GM12874 (cell line): ENCODE measurements around the gene CAMTA1.

Source experiments
- CTCF ChIP-seq: IDR thresholded peaks from 2 replicates; pipeline ENCODE4 v1.5.1; 2011; ENCODE audit warnings: low read depth, mild to moderate bottlenecking, control low read depth, low read length, moderate library complexity; ENCODE audit not compliant: insufficient read depth

The CAMTA1 gene

DNA sequence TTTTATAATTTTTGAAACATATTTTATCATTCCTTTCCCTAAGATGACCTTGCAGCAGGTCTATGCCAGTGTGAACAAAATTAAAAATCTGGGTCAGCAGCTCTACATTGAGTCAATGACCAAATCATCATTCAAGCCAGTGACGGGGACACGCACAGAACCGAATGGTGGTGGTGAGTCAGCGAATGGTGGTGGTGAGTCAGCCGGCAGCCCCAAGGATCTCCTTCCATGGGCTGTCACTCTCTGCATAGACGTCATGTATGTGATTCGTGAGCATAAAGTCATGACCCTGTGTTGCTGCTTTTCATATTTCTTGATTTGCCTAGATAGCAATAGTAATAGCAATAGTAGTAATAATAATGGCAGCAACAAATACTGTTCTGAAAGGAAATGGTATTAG lies 1025.1 kb downstream of the CAMTA1 start:
- TF ChIP-seq CTCF = no peak

DNA sequence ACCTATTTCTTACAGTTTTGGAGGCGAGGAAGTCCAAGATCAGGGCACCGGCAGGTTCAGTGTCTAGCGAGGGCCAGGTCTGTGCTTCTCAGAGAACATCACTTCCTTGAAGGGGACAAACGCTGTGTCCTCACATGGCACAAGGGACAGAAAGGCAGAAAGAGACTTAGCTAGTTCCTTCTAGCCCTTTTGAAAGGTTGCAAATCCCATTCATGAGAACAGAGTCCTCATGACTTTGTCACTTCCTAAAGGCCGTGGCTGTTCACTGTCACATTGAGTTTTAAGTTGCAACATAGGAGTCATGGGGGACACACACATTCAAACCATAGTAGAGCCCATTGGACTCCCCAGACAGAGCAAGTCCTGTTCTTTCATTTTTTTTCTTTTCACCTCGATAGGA lies 1026.2 kb downstream of the CAMTA1 start:
- TF ChIP-seq CTCF = no peak

DNA sequence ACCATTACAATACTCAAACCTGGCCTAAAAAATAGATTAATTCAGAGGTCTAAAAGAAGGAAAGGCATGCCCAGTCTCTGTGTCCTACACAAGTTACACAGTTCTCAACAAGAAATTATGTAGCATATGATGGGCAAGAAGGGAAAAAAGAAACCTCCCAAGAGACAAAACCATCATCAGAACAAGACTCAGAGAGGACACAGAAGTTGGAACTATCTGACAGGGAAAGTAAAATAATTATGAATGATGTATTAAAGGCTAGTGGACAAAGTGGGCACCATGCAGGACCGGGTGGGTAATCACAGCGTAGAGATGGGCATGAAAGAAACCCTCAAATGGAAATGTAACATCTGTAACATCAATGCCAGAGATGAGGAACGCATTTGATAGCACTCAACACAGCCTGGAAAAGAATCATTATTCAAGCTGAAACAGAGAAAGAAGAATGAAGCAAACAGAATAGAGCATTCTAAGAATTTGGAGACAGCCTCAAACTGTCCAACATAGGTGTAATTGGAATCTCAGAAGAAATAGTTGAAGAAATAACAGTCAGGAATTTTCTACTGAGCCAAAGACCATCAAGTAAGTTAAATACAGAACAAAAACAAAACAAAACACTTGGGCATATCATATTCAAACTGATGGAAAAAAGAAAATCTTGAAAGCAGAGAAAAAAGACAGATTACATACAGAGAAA lies 1028.6 kb downstream of the CAMTA1 start:
- TF ChIP-seq CTCF = no peak
